ENCODE results near the gene FOXF1. TPM values are rescaled to one million over a fixed set of nuclear protein-coding genes. Genes with fewer than 3 reads are reported as not detected.

The FOXF1 gene
- total RNA-seq, 1 experiment from 2014 or later = not detected

DNA sequence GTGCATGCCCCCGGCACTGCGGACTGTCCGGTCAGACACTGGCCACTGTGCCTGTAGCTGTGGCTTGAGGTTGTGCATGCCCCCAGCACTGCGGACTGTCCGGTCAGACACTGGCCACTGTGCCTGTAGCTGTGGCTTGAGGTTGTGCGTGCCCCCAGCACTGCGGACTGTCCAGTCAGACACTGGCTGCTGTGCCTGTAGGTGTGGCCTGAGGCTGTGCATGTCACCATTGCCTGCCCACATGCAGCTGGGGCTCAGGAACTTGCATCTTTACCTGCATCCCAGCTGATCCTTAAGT is 39.5 kb downstream of the FOXF1 start:
- Mint-ChIP-seq H3K27me3 (ENCODE audit: low read depth) (no peaks in the 10 kb centered on the region), H3K36me3 (peaks cover 4% of the 10 kb centered on the region; the same call in 1 of the 2 replicates), H3K4me3 (no peak overlapping the region), H3K4me1 (peaks cover 4% of the 10 kb centered on the region; the same call in 1 of the 2 replicates), H3K9me3 (no peaks in the 10 kb centered on the region), H3K27ac (no peak overlapping the region)
- DNase-seq (ENCODE audit: low spot score) = no peak
- TF ChIP-seq, protein P1, sequence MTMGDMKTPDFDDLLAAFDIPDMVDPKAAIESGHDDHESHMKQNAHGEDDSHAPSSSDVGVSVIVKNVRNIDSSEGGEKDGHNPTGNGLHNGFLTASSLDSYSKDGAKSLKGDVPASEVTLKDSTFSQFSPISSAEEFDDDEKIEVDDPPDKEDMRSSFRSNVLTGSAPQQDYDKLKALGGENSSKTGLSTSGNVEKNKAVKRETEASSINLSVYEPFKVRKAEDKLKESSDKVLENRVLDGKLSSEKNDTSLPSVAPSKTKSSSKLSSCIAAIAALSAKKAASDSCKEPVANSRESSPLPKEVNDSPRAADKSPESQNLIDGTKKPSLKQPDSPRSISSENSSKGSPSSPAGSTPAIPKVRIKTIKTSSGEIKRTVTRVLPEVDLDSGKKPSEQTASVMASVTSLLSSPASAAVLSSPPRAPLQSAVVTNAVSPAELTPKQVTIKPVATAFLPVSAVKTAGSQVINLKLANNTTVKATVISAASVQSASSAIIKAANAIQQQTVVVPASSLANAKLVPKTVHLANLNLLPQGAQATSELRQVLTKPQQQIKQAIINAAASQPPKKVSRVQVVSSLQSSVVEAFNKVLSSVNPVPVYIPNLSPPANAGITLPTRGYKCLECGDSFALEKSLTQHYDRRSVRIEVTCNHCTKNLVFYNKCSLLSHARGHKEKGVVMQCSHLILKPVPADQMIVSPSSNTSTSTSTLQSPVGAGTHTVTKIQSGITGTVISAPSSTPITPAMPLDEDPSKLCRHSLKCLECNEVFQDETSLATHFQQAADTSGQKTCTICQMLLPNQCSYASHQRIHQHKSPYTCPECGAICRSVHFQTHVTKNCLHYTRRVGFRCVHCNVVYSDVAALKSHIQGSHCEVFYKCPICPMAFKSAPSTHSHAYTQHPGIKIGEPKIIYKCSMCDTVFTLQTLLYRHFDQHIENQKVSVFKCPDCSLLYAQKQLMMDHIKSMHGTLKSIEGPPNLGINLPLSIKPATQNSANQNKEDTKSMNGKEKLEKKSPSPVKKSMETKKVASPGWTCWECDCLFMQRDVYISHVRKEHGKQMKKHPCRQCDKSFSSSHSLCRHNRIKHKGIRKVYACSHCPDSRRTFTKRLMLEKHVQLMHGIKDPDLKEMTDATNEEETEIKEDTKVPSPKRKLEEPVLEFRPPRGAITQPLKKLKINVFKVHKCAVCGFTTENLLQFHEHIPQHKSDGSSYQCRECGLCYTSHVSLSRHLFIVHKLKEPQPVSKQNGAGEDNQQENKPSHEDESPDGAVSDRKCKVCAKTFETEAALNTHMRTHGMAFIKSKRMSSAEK (CRISPR knock-in tag; IDR thresholded peaks at IDR 0.05; ENCODE audit: borderline replicate concordance) = no peak
- TF ChIP-seq, protein P2, sequence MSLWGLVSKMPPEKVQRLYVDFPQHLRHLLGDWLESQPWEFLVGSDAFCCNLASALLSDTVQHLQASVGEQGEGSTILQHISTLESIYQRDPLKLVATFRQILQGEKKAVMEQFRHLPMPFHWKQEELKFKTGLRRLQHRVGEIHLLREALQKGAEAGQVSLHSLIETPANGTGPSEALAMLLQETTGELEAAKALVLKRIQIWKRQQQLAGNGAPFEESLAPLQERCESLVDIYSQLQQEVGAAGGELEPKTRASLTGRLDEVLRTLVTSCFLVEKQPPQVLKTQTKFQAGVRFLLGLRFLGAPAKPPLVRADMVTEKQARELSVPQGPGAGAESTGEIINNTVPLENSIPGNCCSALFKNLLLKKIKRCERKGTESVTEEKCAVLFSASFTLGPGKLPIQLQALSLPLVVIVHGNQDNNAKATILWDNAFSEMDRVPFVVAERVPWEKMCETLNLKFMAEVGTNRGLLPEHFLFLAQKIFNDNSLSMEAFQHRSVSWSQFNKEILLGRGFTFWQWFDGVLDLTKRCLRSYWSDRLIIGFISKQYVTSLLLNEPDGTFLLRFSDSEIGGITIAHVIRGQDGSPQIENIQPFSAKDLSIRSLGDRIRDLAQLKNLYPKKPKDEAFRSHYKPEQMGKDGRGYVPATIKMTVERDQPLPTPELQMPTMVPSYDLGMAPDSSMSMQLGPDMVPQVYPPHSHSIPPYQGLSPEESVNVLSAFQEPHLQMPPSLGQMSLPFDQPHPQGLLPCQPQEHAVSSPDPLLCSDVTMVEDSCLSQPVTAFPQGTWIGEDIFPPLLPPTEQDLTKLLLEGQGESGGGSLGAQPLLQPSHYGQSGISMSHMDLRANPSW (CRISPR knock-in tag; conservative IDR thresholded peaks at IDR 0.05; ENCODE audit: low read depth) = no peak
- CTCF ChIA-PET = interaction anchor here (0.6 kb wide), 1 partner anchor 471 kb away, joined by 3 read pairs; no protein-coding TSS in a partner anchor
- POLR2A ChIA-PET = no interaction called here
- ATAC-seq = no peak

DNA sequence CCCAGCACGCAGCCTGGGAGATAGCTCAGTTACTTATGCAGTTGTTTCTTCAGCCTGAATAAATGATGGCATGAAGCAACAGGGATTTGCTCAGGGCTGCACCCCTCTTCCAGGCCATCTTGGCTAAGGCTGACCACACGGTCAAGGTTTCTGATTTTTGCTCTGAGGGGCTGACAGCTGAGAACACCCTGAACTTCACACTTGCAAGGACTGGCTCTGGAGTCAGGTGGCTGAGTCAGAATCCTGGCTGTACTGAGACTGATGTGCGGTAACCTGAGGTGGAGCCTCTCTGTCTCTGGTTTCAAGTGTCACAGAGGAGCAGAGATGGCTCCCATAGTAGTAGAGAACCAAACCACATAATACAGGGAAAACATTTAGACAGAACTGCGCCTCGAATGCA is 40.0 kb downstream of the FOXF1 start:
- Mint-ChIP-seq H3K9me3 (no peaks in the 10 kb centered on the region), H3K27ac (no peak overlapping the region), H3K27me3 (ENCODE audit: low read depth) (no peaks in the 10 kb centered on the region), H3K4me3 (no peak overlapping the region), H3K4me1 (peaks cover 4% of the 10 kb centered on the region; the same call in 1 of the 2 replicates), H3K36me3 (0 out of 2 replicates have a peak, but pooled peaks cover 4% of the 10 kb centered on the region)
- CTCF ChIA-PET = no interaction called here
- ATAC-seq (no peak), DNase-seq (ENCODE audit: low spot score) (no peak)
- POLR2A ChIA-PET = no interaction called here
- TF ChIP-seq CBFB (CRISPR knock-in tag; IDR thresholded peaks at IDR 0.05; ENCODE audit: low read depth) (no peak), ZNF121 (CRISPR knock-in tag; IDR thresholded peaks at IDR 0.05) (no peak), NFYB (CRISPR knock-in tag; conservative IDR thresholded peaks at IDR 0.05; ENCODE audit: low read depth) (no peak), TEAD1 (CRISPR knock-in tag; IDR thresholded peaks at IDR 0.05) (no peak), GTF2I (CRISPR knock-in tag; conservative IDR thresholded peaks at IDR 0.05) (no peak), IRF2 (CRISPR knock-in tag; IDR thresholded peaks at IDR 0.05; ENCODE audit: borderline replicate concordance, low read depth) (no peak)
- TF ChIP-seq, protein P3, sequence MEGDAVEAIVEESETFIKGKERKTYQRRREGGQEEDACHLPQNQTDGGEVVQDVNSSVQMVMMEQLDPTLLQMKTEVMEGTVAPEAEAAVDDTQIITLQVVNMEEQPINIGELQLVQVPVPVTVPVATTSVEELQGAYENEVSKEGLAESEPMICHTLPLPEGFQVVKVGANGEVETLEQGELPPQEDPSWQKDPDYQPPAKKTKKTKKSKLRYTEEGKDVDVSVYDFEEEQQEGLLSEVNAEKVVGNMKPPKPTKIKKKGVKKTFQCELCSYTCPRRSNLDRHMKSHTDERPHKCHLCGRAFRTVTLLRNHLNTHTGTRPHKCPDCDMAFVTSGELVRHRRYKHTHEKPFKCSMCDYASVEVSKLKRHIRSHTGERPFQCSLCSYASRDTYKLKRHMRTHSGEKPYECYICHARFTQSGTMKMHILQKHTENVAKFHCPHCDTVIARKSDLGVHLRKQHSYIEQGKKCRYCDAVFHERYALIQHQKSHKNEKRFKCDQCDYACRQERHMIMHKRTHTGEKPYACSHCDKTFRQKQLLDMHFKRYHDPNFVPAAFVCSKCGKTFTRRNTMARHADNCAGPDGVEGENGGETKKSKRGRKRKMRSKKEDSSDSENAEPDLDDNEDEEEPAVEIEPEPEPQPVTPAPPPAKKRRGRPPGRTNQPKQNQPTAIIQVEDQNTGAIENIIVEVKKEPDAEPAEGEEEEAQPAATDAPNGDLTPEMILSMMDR (IDR thresholded peaks at IDR 0.05) = no peak
- TF ChIP-seq, protein P4, sequence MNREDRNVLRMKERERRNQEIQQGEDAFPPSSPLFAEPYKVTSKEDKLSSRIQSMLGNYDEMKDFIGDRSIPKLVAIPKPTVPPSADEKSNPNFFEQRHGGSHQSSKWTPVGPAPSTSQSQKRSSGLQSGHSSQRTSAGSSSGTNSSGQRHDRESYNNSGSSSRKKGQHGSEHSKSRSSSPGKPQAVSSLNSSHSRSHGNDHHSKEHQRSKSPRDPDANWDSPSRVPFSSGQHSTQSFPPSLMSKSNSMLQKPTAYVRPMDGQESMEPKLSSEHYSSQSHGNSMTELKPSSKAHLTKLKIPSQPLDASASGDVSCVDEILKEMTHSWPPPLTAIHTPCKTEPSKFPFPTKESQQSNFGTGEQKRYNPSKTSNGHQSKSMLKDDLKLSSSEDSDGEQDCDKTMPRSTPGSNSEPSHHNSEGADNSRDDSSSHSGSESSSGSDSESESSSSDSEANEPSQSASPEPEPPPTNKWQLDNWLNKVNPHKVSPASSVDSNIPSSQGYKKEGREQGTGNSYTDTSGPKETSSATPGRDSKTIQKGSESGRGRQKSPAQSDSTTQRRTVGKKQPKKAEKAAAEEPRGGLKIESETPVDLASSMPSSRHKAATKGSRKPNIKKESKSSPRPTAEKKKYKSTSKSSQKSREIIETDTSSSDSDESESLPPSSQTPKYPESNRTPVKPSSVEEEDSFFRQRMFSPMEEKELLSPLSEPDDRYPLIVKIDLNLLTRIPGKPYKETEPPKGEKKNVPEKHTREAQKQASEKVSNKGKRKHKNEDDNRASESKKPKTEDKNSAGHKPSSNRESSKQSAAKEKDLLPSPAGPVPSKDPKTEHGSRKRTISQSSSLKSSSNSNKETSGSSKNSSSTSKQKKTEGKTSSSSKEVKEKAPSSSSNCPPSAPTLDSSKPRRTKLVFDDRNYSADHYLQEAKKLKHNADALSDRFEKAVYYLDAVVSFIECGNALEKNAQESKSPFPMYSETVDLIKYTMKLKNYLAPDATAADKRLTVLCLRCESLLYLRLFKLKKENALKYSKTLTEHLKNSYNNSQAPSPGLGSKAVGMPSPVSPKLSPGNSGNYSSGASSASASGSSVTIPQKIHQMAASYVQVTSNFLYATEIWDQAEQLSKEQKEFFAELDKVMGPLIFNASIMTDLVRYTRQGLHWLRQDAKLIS (CRISPR knock-in tag; IDR thresholded peaks at IDR 0.05; ENCODE audit: borderline replicate concordance) = no peak
- TF ChIP-seq, protein P5, sequence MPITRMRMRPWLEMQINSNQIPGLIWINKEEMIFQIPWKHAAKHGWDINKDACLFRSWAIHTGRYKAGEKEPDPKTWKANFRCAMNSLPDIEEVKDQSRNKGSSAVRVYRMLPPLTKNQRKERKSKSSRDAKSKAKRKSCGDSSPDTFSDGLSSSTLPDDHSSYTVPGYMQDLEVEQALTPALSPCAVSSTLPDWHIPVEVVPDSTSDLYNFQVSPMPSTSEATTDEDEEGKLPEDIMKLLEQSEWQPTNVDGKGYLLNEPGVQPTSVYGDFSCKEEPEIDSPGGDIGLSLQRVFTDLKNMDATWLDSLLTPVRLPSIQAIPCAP (CRISPR knock-in tag; IDR thresholded peaks at IDR 0.05) = no peak
- TF ChIP-seq, protein P6, sequence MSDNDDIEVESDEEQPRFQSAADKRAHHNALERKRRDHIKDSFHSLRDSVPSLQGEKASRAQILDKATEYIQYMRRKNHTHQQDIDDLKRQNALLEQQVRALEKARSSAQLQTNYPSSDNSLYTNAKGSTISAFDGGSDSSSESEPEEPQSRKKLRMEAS (CRISPR knock-in tag; IDR thresholded peaks at IDR 0.05) = no peak
- TF ChIP-seq, protein P7, sequence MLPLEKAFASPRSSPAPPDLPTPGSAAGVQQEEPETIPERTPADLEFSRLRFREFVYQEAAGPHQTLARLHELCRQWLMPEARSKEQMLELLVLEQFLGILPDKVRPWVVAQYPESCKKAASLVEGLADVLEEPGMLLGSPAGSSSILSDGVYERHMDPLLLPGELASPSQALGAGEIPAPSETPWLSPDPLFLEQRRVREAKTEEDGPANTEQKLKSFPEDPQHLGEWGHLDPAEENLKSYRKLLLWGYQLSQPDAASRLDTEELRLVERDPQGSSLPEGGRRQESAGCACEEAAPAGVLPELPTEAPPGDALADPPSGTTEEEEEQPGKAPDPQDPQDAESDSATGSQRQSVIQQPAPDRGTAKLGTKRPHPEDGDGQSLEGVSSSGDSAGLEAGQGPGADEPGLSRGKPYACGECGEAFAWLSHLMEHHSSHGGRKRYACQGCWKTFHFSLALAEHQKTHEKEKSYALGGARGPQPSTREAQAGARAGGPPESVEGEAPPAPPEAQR (CRISPR knock-in tag; IDR thresholded peaks at IDR 0.05) = no peak
- TF ChIP-seq, protein P8, sequence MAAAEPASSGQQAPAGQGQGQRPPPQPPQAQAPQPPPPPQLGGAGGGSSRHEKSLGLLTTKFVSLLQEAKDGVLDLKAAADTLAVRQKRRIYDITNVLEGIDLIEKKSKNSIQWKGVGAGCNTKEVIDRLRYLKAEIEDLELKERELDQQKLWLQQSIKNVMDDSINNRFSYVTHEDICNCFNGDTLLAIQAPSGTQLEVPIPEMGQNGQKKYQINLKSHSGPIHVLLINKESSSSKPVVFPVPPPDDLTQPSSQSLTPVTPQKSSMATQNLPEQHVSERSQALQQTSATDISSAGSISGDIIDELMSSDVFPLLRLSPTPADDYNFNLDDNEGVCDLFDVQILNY (CRISPR knock-in tag; IDR thresholded peaks at IDR 0.05) = no peak

All from WTC11 (cell line).